PC-9 (cell line): ENCODE measurements around the gene KIAA0513.

ENCODE experiments used
- CTCF ChIP-seq: fragments of 200-600 bp; sonication (generic); conservative IDR thresholded peaks from 2 replicates; pipeline ENCODE4 v1.6.1; 2017; ENCODE audit warnings: mixed run types, antibody characterized with exemption, mild to moderate bottlenecking, moderate library complexity
- EZH2 ChIP-seq: fragments of 200-600 bp; sonication (generic); IDR thresholded peaks from 2 replicates; pipeline ENCODE4 v1.8.0; 2017; ENCODE audit warnings: antibody characterized with exemption, low read depth

GRCh38 chr16:85077576-85078125 lies 50.1 kb downstream of the KIAA0513 start:
- TF ChIP-seq CTCF = no peak
- no peak for TF ChIP-seq EZH2
